RWPE2 (cell line): ENCODE results near the gene RNF150.
A peak's percentile ranks its signal among the peaks of the same experiment; 100 is the strongest.

Experiments used
- ATAC-seq: fragments of 200-7000 bp; cut with Tn5 transposase; 3 replicates; pipeline ENCODE4 v1.9.1; 2021; ENCODE audit warnings: low read depth
- DNase-seq: peaks from one replicate; pipeline ENCODE4 v3.0.0-alpha.2; 2020; ENCODE audit warnings: low spot score
- H3K27ac ChIP-seq: fragments of 450-650 bp; 2 replicates; pipeline ENCODE4 v1.5.1; 2017; ENCODE audit warnings: mild to moderate bottlenecking; ENCODE audit not compliant: poor library complexity, severe bottlenecking
- H3K27me3 ChIP-seq: fragments of 250-450 bp; sonication (Bioruptor Pico); 2 replicates; pipeline ENCODE4 v1.5.1; 2021; ENCODE audit warnings: mild to moderate bottlenecking, moderate library complexity; ENCODE audit not compliant: insufficient read depth, poor library complexity, severe bottlenecking
- H3K36me3 ChIP-seq: fragments of 250-450 bp; sonication (Bioruptor Pico); 2 replicates; pipeline ENCODE4 v1.5.1; 2020; ENCODE audit warnings: low read depth, mild to moderate bottlenecking, moderate library complexity
- H3K4me1 ChIP-seq: fragments of 250-450 bp; sonication (Bioruptor Pico); 2 replicates; pipeline ENCODE4 v1.5.1; 2021; ENCODE audit warnings: mild to moderate bottlenecking, moderate library complexity; ENCODE audit not compliant: insufficient read depth, poor library complexity, severe bottlenecking
- H3K4me3 ChIP-seq: fragments of 250-450 bp; sonication (Bioruptor Pico); 2 replicates; pipeline ENCODE4 v1.5.1; 2021; ENCODE audit warnings: mild to moderate bottlenecking, moderate library complexity; ENCODE audit not compliant: severe bottlenecking
- H3K9me3 ChIP-seq: fragments of 250-450 bp; sonication (Bioruptor Pico); 2 replicates; pipeline ENCODE4 v1.5.1; 2021; ENCODE audit warnings: mild to moderate bottlenecking, moderate library complexity; ENCODE audit not compliant: severe bottlenecking
- CTCF ChIP-seq: fragments of 450-650 bp; IDR thresholded peaks from one replicate; pipeline ENCODE4 v1.5.1; 2017; ENCODE audit warnings: mild to moderate bottlenecking, moderate library complexity; ENCODE audit not compliant: poor library complexity, severe bottlenecking

The RNF150 gene

GRCh38 chr4:140943486-140944198 lies 189.6 kb downstream of the RNF150 start:
- H3K9me3 ChIP-seq: no peaks in the 10 kb centered on the region
- ATAC-seq: no peak

GRCh38 chr4:140940589-140940988 lies 192.7 kb downstream of the RNF150 start:
- TF ChIP-seq CTCF: no peak
- ATAC-seq (no peak), DNase-seq (no peak)
- Histone ChIP-seq H3K27me3 (no peaks in the 10 kb centered on the region), H3K4me1 (no peaks in the 10 kb centered on the region), H3K36me3 (no peaks in the 10 kb centered on the region), H3K9me3 (no peaks in the 10 kb centered on the region), H3K27ac (no peak overlapping the region), H3K4me3 (no peak overlapping the region)

More at GRCh38 chr4:140943486-140944198, 189.6 kb downstream of the RNF150 start:
- Histone ChIP-seq H3K4me1 (no peaks in the 10 kb centered on the region), H3K36me3 (no peaks in the 10 kb centered on the region), H3K4me3 (no peak overlapping the region), H3K27me3 (no peaks in the 10 kb centered on the region), H3K27ac (no peak overlapping the region)
- no peak for TF ChIP-seq CTCF
- no peak for DNase-seq

GRCh38 chr4:140937866-140938265 lies 195.4 kb downstream of the RNF150 start:
- Histone ChIP-seq H3K4me1 (no peaks in the 10 kb centered on the region), H3K36me3 (no peaks in the 10 kb centered on the region), H3K9me3 (no peaks in the 10 kb centered on the region), H3K27me3 (no peaks in the 10 kb centered on the region), H3K27ac (no peak overlapping the region), H3K4me3 (no peak overlapping the region)
- ATAC-seq (peak; percentile 46; the same call in 2 of the 3 replicates), DNase-seq (no peak)
- no peak for TF ChIP-seq CTCF

- H3K27me3 ChIP-seq: no peaks in the 10 kb centered on the region
- ATAC-seq (no peak), DNase-seq (no peak)
- H3K4me1 ChIP-seq: no peaks in the 10 kb centered on the region
- TF ChIP-seq CTCF: no peak
- H3K36me3 ChIP-seq: no peaks in the 10 kb centered on the region
- H3K4me3 ChIP-seq: no peak overlapping the region
- H3K27ac ChIP-seq: no peak overlapping the region
- H3K9me3 ChIP-seq: no peaks in the 10 kb centered on the region
Observed at GRCh38 chr4:140935254-140935653, 198.0 kb downstream of the RNF150 start.

- no peak for DNase-seq
- no peak for TF ChIP-seq CTCF
- no peak overlapping the region for H3K4me3 ChIP-seq
- H3K27ac ChIP-seq: no peak overlapping the region
- no peak for ATAC-seq
- H3K27me3 ChIP-seq: no peaks in the 10 kb centered on the region
- H3K9me3 ChIP-seq: no peaks in the 10 kb centered on the region
- no peaks in the 10 kb centered on the region for H3K4me1 ChIP-seq
- no peaks in the 10 kb centered on the region for H3K36me3 ChIP-seq
Observed at GRCh38 chr4:140932501-140933045, 200.7 kb downstream of the RNF150 start.
